Vagina (tissue), 2 donors: Measurements from ENCODE around the gene B4GALT5. TPM values are rescaled to one million over a fixed set of nuclear protein-coding genes. Genes with fewer than 3 reads are reported as not detected.
"Not testable (repeated sequence)": the region's sequence is repeated elsewhere in the genome, so short reads cannot be mapped to it uniquely, and the experiment has no call there.

Experiments
- DNase-seq, 2 donors: peaks; one replicate each; pipeline ENCODE4 v3.0.0-alpha.2; 2017; ENCODE audit errors: extremely low spot score in 2 of 2
- H3K27ac ChIP-seq: fragments of 200-600 bp; sonication (generic); one replicate; pipeline ENCODE4 v1.5.1; 2019
- H3K27me3 ChIP-seq: fragments of 200-600 bp; sonication (generic); one replicate; pipeline ENCODE4 v1.5.1; 2019
- H3K36me3 ChIP-seq, 2 donors: fragments of 200-600 bp; sonication (generic); one replicate each; pipeline ENCODE4 v1.5.1; 2017 to 2019
- H3K4me1 ChIP-seq: fragments of 200-600 bp; sonication (generic); one replicate; pipeline ENCODE4 v1.5.1; 2019
- H3K4me3 ChIP-seq, 2 donors: fragments of 200-600 bp; sonication (generic); 1 replicate in 1 of 2; 2 replicates in 1 of 2; pipeline ENCODE4 v1.5.1; 2016 to 2019
- H3K9me3 ChIP-seq: fragments of 200-600 bp; sonication (generic); one replicate; pipeline ENCODE4 v1.5.1; 2019
- CTCF ChIP-seq, 3 experiments: fragments of 450-650 bp in 2 of 3; fragments of 200-600 bp in 1 of 3; sonication (generic) in 1 of 3; IDR thresholded peaks; one replicate each; pipeline ENCODE4 v1.5.1; 2017 to 2019; ENCODE audit warnings: antibody characterized with exemption in 3 of 3, mild to moderate bottlenecking in 2 of 3, moderate library complexity in 2 of 3
- POLR2A ChIP-seq, 2 donors: fragments of 450-650 bp; IDR thresholded peaks; one replicate each; pipeline ENCODE4 v1.6.1; 2017; ENCODE audit warnings: antibody characterized with exemption in 2 of 2, mild to moderate bottlenecking in 2 of 2, moderate library complexity in 2 of 2
- POLR2AphosphoS5 ChIP-seq, 2 donors: sonication (generic); formaldehyde crosslinking; IDR thresholded peaks; one replicate each; pipeline ENCODE4 v1.9.0; 2017; ENCODE audit warnings: antibody characterized with exemption in 2 of 2, mild to moderate bottlenecking in 2 of 2, low read depth in 1 of 2; ENCODE audit not compliant: insufficient read depth in 1 of 2
- intact Hi-C: fragments of 100-400 bp; cut with DNase I; formaldehyde crosslinking; loops from one replicate; pipeline ENCODE4 v1.15.1; 2023
- total RNA-seq: library from RNA; depleted of rRNA; stranded (reverse); fragments of >200 nt; gene quantifications from one replicate; pipeline ENCODE4 v1.2.3, GENCODE V29; 2016

Gene B4GALT5
- total RNA-seq, 1 donor from 2014 or later: 17.9 TPM

- intact Hi-C loops: no loop called here
- Histone ChIP-seq H3K27me3 (no peaks in the 10 kb centered on the region), H3K4me1 (no peaks in the 10 kb centered on the region), H3K27ac (no peak overlapping the region), H3K4me3 (no peak overlapping the region), H3K36me3 (no peaks in the 10 kb centered on the region), H3K9me3 (no peaks in the 10 kb centered on the region)
- no peak for DNase-seq
- TF ChIP-seq POLR2AphosphoS5 (IDR thresholded peaks at IDR 0.05; ENCODE audit: insufficient read depth in 1 of 2, low read depth in 1 of 2) (no peak), POLR2A (IDR thresholded peaks at IDR 0.05) (no peak), CTCF (IDR thresholded peaks at IDR 0.05) (no peak)
Observed at GRCh38 chr20:49737260-49737659, 23.6 kb upstream of the B4GALT5 start.

GRCh38 chr20:49729780-49730179 lies 16.1 kb upstream of the B4GALT5 start:
- intact Hi-C loops: no loop called here
- H3K9me3 ChIP-seq: no peaks in the 10 kb centered on the region
- no peak overlapping the region for H3K27ac ChIP-seq
- H3K4me3 ChIP-seq: no peak overlapping the region
- DNase-seq: no peak
- TF ChIP-seq CTCF (IDR thresholded peaks at IDR 0.05) (no peak), POLR2AphosphoS5 (IDR thresholded peaks at IDR 0.05; ENCODE audit: insufficient read depth in 1 of 2, low read depth in 1 of 2) (no peak), POLR2A (IDR thresholded peaks at IDR 0.05) (no peak)
- H3K27me3 ChIP-seq: no peaks in the 10 kb centered on the region
- no peaks in the 10 kb centered on the region for H3K4me1 ChIP-seq
- no peaks in the 10 kb centered on the region for H3K36me3 ChIP-seq

DNA sequence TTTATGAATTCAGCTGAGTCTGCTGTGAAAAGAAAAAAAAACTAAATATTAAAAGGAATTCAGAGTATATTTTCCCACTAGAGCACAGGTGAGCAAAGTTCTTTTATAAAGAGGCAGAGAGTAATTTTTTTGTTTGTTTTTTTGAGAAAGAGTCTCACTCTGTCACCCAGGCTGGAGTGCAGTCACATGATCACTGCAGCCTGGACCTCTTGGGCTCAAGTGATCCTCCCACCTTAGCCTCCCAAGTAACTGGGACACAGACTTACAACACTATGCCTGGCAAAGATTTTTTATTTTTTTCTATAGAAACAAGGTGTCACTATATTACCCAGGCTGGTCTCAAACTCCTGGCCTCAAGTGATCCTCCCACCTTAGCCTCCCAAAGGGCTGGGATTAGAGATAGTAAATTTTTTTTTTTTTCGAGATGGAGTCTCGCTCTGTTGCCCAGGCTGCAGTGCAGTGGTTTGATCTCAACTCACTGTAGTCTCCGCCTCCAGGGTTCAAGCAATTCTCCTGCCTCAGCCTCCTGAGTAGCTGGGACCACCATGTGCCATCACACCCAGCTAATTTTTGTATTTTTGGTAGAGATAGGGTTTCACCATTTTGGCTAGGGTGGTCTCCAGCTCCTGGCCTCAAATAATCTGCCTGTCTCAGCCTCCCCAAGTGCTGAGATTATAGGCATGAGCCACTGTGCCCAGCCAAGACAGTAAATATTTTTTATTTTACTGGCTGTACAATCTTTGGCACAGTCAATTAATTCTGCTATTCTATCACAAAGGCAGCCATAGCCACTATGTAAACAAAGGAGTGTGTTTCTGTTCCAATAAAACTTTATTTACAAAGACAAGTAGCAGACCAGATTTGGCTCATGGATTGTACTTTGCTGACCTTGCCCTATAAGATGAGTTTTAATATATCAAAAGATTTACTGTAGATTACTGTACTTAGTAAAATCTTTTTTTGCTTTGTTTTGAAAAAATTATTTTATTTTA lies 14.5 kb upstream of the B4GALT5 start:
- no peaks in the 10 kb centered on the region for H3K4me1 ChIP-seq
- no peak overlapping the region for H3K4me3 ChIP-seq
- intact Hi-C loops: no loop called here
- DNase-seq: no peak
- H3K9me3 ChIP-seq: no peaks in the 10 kb centered on the region
- no peaks in the 10 kb centered on the region for H3K36me3 ChIP-seq
- no peaks in the 10 kb centered on the region for H3K27me3 ChIP-seq
- TF ChIP-seq CTCF (IDR thresholded peaks at IDR 0.05) (no peak), POLR2A (IDR thresholded peaks at IDR 0.05) (no peak), POLR2AphosphoS5 (IDR thresholded peaks at IDR 0.05; ENCODE audit: insufficient read depth in 1 of 2, low read depth in 1 of 2) (no peak)
- H3K27ac ChIP-seq: no peak overlapping the region

DNA sequence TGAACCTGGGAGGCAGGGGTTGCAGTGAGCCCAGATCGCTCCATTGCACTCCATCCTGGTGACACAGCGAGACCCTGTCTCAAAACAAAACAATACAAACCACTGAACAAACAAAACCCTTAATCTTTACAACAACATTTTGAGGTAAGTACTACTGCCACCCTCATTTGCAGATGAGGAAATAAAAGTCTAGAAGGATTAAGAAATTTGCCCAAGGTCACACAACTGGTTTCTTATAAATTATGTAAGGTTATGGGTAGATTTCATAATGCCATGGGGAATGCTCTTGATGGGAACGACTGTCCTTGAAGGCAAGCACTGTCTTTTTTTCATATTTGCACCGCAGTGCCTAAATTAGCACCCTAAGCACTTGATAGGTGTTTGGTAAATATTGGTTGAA lies 13.8 kb upstream of the B4GALT5 start:
- no peak for DNase-seq
- no peak overlapping the region for H3K4me3 ChIP-seq
- no peaks in the 10 kb centered on the region for H3K36me3 ChIP-seq
- no peaks in the 10 kb centered on the region for H3K4me1 ChIP-seq
- no peaks in the 10 kb centered on the region for H3K27me3 ChIP-seq
- no peak overlapping the region for H3K27ac ChIP-seq
- intact Hi-C loops: no loop called here
- no peak for TF ChIP-seq POLR2AphosphoS5 (IDR thresholded peaks at IDR 0.05; ENCODE audit: insufficient read depth in 1 of 2, low read depth in 1 of 2)
- TF ChIP-seq CTCF (IDR thresholded peaks at IDR 0.05): no peak
- TF ChIP-seq POLR2A (IDR thresholded peaks at IDR 0.05): no peak
- H3K9me3 ChIP-seq: no peaks in the 10 kb centered on the region

DNA sequence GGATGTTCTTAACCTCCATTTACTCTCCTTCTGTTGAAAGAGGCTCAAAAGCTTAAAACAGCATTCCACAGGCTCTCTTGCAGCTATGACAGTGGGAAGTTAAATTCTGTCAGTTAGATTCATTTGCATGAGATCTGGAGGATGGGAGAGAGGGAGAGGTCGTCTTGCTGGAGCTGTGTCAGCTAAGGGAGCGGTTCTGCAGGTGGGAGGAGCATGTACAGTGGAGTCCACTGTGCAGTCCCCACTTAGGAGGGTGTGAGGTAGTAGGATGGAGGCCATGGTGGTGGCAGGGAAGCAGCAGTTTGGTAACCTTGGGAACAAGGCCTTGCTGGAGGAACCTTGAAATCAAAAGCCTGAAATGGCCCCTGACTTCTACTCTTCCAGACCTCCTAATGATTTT lies 12.0 kb upstream of the B4GALT5 start:
- Histone ChIP-seq H3K4me3 (no peak overlapping the region), H3K4me1 (no peaks in the 10 kb centered on the region), H3K27me3 (no peaks in the 10 kb centered on the region), H3K27ac (peak overlapping the region; percentile 26), H3K9me3 (no peaks in the 10 kb centered on the region), H3K36me3 (no peaks in the 10 kb centered on the region)
- no peak for DNase-seq
- intact Hi-C loops: no loop called here
- TF ChIP-seq CTCF (IDR thresholded peaks at IDR 0.05) (no peak), POLR2A (IDR thresholded peaks at IDR 0.05) (no peak), POLR2AphosphoS5 (IDR thresholded peaks at IDR 0.05; ENCODE audit: insufficient read depth in 1 of 2, low read depth in 1 of 2) (no peak)

GRCh38 chr20:49725224-49725606 lies 11.5 kb upstream of the B4GALT5 start:
- intact Hi-C loops, H3K4me3 ChIP-seq, H3K9me3 ChIP-seq, DNase-seq, H3K4me1 ChIP-seq, H3K27me3 ChIP-seq, H3K36me3 ChIP-seq: not testable (repeated sequence)
- H3K27ac ChIP-seq: peak overlapping the region; percentile 26
